ENCODE data around the gene STK17A.
"Not testable (repeated sequence)": the region's sequence is repeated elsewhere in the genome, so short reads cannot be mapped to it uniquely, and the experiment has no call there.

The STK17A gene

GRCh38 chr7:43660141-43660540 is 77.2 kb downstream of the STK17A start:
- DNase-seq = no peak

GRCh38 chr7:43664681-43665080 is 81.8 kb downstream of the STK17A start:
- no peak for DNase-seq

GRCh38 chr7:43666938-43667337 is 84.0 kb downstream of the STK17A start:
- no peak for DNase-seq

GRCh38 chr7:43668035-43668434 is 85.1 kb downstream of the STK17A start:
- DNase-seq = no peak

- peak; percentile 76 to 82 for DNase-seq
Measured at GRCh38 chr7:43669286-43670081, 86.6 kb downstream of the STK17A start.

- no peak for DNase-seq
Measured at GRCh38 chr7:43671521-43671920, 88.6 kb downstream of the STK17A start.

- DNase-seq = not testable (repeated sequence)
Measured at GRCh38 chr7:43673243-43673976, 90.5 kb downstream of the STK17A start.

GRCh38 chr7:43674559-43675436 is 91.9 kb downstream of the STK17A start:
- no peak for DNase-seq

All from activated CD4-positive, alpha-beta T cell treated with anti-CD3 and anti-CD28 coated beads for 4 hours (primary cell).